ENCODE data around the gene UBE4A. TPM values are rescaled to one million over a fixed set of nuclear protein-coding genes. Genes with fewer than 3 reads are reported as not detected.

The UBE4A gene
- total and polyA plus RNA-seq, 2 experiments from 2014 or later = 11.8 to 42.2 TPM

DNA sequence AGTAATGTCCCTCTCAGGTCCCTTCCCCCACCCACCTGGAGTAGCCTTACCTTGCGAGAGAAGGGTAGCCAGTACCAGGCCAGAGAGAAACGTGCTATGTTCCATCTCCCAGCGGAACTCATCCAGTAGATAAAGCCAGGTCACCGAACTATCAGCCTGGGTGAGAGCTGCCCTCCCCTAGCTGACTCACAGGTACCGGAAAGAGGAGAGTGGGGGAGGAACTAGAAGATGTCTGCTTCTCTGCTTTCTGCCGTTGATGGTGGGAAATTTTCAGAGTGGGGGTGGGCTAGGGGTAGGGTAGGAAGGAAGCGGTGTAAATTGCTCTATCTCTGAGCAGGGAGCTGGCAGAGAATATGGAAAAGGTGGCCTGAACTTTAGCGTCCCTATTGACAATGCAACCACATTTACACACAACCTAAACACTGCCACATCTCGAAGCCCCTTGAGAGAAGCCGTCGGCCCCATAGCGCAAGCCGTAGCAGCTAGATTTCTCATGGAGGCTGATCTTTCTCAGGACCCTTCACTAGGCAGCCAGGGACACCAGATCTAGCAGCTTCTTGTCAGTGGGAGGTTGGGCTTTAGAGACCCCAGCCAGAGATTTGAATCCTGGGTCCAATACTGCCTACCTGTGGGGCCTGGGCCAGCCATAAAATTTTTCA is 16.8 kb upstream of the UBE4A start, which contains the start of gene CD3D:
Gene CD3D (minus strand): TSS at position 203 of the 659 bp plus-strand sequence. CDS start 98 bp downstream, at position 105.
- H3K27ac ChIP-seq (ENCODE audit: low read depth) = no peak within 1 kb of the TSS
- TF ChIP-seq, protein P1, sequence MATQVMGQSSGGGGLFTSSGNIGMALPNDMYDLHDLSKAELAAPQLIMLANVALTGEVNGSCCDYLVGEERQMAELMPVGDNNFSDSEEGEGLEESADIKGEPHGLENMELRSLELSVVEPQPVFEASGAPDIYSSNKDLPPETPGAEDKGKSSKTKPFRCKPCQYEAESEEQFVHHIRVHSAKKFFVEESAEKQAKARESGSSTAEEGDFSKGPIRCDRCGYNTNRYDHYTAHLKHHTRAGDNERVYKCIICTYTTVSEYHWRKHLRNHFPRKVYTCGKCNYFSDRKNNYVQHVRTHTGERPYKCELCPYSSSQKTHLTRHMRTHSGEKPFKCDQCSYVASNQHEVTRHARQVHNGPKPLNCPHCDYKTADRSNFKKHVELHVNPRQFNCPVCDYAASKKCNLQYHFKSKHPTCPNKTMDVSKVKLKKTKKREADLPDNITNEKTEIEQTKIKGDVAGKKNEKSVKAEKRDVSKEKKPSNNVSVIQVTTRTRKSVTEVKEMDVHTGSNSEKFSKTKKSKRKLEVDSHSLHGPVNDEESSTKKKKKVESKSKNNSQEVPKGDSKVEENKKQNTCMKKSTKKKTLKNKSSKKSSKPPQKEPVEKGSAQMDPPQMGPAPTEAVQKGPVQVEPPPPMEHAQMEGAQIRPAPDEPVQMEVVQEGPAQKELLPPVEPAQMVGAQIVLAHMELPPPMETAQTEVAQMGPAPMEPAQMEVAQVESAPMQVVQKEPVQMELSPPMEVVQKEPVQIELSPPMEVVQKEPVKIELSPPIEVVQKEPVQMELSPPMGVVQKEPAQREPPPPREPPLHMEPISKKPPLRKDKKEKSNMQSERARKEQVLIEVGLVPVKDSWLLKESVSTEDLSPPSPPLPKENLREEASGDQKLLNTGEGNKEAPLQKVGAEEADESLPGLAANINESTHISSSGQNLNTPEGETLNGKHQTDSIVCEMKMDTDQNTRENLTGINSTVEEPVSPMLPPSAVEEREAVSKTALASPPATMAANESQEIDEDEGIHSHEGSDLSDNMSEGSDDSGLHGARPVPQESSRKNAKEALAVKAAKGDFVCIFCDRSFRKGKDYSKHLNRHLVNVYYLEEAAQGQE (IDR thresholded peaks at IDR 0.05; ENCODE audit: unreplicated experiment) = no peak
- TF ChIP-seq ZNF114 (CRISPR knock-in tag; IDR thresholded peaks at IDR 0.05) = no peak
- no peak for TF ChIP-seq NANOG (IDR thresholded peaks at IDR 0.05; ENCODE audit: borderline replicate concordance)
- TF ChIP-seq EZH2phosphoT487 (IDR thresholded peaks at IDR 0.05; ENCODE audit: unreplicated experiment) = no peak
- TF ChIP-seq JUNB (IDR thresholded peaks at IDR 0.05; ENCODE audit: unreplicated experiment) = no peak
- TF ChIP-seq POLR2AphosphoS5 (IDR thresholded peaks at IDR 0.05; ENCODE audit: low read depth) = no peak
- TF ChIP-seq, protein P2, sequence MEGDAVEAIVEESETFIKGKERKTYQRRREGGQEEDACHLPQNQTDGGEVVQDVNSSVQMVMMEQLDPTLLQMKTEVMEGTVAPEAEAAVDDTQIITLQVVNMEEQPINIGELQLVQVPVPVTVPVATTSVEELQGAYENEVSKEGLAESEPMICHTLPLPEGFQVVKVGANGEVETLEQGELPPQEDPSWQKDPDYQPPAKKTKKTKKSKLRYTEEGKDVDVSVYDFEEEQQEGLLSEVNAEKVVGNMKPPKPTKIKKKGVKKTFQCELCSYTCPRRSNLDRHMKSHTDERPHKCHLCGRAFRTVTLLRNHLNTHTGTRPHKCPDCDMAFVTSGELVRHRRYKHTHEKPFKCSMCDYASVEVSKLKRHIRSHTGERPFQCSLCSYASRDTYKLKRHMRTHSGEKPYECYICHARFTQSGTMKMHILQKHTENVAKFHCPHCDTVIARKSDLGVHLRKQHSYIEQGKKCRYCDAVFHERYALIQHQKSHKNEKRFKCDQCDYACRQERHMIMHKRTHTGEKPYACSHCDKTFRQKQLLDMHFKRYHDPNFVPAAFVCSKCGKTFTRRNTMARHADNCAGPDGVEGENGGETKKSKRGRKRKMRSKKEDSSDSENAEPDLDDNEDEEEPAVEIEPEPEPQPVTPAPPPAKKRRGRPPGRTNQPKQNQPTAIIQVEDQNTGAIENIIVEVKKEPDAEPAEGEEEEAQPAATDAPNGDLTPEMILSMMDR (conservative IDR thresholded peaks at IDR 0.05; ENCODE audit: low read depth in 2 of 2) = no peak
- TF ChIP-seq ZNF462 (CRISPR knock-in tag; IDR thresholded peaks at IDR 0.05) = no peak
- TF ChIP-seq STAT1 (IDR thresholded peaks at IDR 0.05; ENCODE audit: unreplicated experiment) = no peak
- no peak for TF ChIP-seq EZH2 (IDR thresholded peaks at IDR 0.05; ENCODE audit: low read depth, unreplicated experiment)
- TF ChIP-seq ETS1 (IDR thresholded peaks at IDR 0.05) = no peak
- no peak for TF ChIP-seq ZNF331 (CRISPR knock-in tag; IDR thresholded peaks at IDR 0.05; ENCODE audit: low read depth)
- no peak for TF ChIP-seq CREB1 (CRISPR knock-in tag; IDR thresholded peaks at IDR 0.05; ENCODE audit: low read depth)
- H3K27me3 Mint-ChIP-seq (ENCODE audit: insufficient read depth, low read depth, poor library complexity) = peaks cover 9% of the 10 kb centered on the region
- H2AFZ ChIP-seq = peak within 1 kb of the TSS; percentile 72
- no peaks in the 10 kb centered on the region for H3K4me1 ChIP-seq (ENCODE audit: insufficient read depth)
- no peaks in the 10 kb centered on the region for H3K36me3 ChIP-seq (ENCODE audit: insufficient read depth)
- no peak within 1 kb of the TSS for H3K4me3 Mint-ChIP-seq
- H3K9me3 Mint-ChIP-seq = no peaks in the 10 kb centered on the region; the same call in 2 of the 3 replicates
- 0 out of 2 replicates have a peak, but pooled peaks cover 5% of the 10 kb centered on the region for H3K27me3 ChIP-seq (ENCODE audit: insufficient read depth)
- H3K9me2 ChIP-seq (ENCODE audit: insufficient read depth) = no peaks in the 10 kb centered on the region
- no peaks in the 10 kb centered on the region for H3K79me2 ChIP-seq (replicated peaks; ENCODE audit: insufficient read depth)
- H4K20me1 ChIP-seq (replicated peaks; ENCODE audit: insufficient read depth) = no peaks in the 10 kb centered on the region
- no peaks in the 10 kb centered on the region for H3F3A ChIP-seq (replicated peaks; ENCODE audit: low read depth)
- H3K4me3 ChIP-seq = no peak within 1 kb of the TSS
- DNase-seq (ENCODE audit: low spot score) = peak; percentile 6
- no peak within 1 kb of the TSS for H3K4me2 ChIP-seq
- no peaks in the 10 kb centered on the region for H3K4me1 Mint-ChIP-seq
- H3K36me3 Mint-ChIP-seq (ENCODE audit: low read depth) = no peaks in the 10 kb centered on the region
- no peak within 1 kb of the TSS for H3K27ac Mint-ChIP-seq
- ATAC-seq = no peak
